Globus pallidus (tissue), 1 donor: ENCODE results near the gene MECR.

Source experiments
- DNase-seq: peaks from one replicate; pipeline ENCODE4 v3.0.0-alpha.2; 2015; ENCODE audit warnings: low spot score

MECR gene, protein sequence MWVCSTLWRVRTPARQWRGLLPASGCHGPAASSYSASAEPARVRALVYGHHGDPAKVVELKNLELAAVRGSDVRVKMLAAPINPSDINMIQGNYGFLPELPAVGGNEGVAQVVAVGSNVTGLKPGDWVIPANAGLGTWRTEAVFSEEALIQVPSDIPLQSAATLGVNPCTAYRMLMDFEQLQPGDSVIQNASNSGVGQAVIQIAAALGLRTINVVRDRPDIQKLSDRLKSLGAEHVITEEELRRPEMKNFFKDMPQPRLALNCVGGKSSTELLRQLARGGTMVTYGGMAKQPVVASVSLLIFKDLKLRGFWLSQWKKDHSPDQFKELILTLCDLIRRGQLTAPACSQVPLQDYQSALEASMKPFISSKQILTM

GRCh38 chr1:29230553-29231378 lies at the start of gene MECR:
MECR (minus strand) TSS chr1:29230934; CDS start chr1:29230906, 28 bp downstream.
- DNase-seq = peak; percentile 88

DNA sequence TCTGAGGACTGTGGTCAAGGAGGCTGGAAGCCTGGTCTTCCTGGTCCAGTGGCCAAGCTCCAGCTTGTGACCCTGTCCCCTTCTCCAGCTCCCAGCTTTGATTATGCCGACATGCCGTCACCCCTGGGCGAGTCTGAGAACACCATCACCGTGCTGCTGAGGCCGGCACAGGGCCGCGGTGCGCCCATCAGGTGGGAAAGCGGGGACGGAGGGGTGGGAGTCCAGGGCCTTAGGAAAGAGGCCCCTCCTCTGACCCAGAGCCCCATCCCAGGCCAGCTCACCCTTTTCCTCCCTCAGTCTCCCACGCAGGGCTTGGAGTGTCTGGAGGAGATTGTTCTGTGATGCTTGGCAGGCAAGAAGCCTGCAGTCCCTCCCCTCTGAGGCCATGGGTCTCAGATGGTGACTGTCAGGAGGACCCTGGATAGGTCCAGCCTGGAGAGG lies 49.2 kb upstream of the MECR start:
- DNase-seq = no peak

- no peak for DNase-seq
Measured at GRCh38 chr1:29279406-29279805, 48.7 kb upstream of the MECR start.

DNA sequence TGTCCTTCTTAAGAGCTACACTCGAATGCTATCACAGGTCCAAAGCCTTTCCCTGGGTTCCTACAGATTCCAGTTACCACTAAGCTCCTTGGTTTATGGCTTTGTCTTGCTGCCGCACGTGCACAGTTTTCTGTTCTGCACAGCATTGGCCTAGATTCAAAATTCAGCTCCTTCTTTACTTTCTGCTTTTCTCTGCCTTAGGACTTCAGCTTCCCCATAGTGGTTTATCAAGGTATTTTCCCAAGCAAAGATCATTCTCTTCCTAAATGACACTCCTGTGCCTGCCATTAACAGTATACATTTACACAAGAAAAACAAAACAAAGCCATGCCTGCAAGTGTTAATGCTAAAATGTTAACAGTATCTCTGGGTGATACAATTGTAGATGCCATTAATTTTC lies 47.4 kb upstream of the MECR start:
- no peak for DNase-seq

DNA sequence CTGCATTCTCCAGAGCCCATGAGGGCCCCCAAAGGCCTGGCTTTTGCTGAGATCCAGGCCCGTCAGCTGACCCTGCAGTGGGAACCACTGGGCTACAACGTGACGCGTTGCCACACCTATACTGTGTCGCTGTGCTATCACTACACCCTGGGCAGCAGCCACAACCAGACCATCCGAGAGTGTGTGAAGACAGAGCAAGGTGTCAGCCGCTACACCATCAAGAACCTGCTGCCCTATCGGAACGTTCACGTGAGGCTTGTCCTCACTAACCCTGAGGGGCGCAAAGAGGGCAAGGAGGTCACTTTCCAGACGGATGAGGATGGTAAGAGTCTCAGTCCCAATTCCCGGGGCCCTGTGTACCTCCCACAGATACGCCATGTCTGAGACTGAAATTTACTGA lies 44.7 kb upstream of the MECR start:
- no peak for DNase-seq

- no peak for DNase-seq
Measured at GRCh38 chr1:29272147-29272907, 41.6 kb upstream of the MECR start.

GRCh38 chr1:29271724-29272123 lies 41.0 kb upstream of the MECR start:
- DNase-seq = no peak

- DNase-seq = no peak
Measured at GRCh38 chr1:29270929-29271521, 40.3 kb upstream of the MECR start.

- peak; percentile 85 for DNase-seq
Measured at GRCh38 chr1:29269382-29269781, 38.6 kb upstream of the MECR start.

GRCh38 chr1:29267321-29268070 lies 36.8 kb upstream of the MECR start:
- DNase-seq = no peak

GRCh38 chr1:29266912-29267311 lies 36.2 kb upstream of the MECR start:
- no peak for DNase-seq

- DNase-seq = no peak
Measured at GRCh38 chr1:29264773-29265389, 34.1 kb upstream of the MECR start.

GRCh38 chr1:29260531-29260930 lies 29.8 kb upstream of the MECR start:
- DNase-seq = no peak

- DNase-seq = no peak
Measured at GRCh38 chr1:29259802-29260441, 29.2 kb upstream of the MECR start.

- DNase-seq = no peak
Measured at GRCh38 chr1:29258976-29259801, 28.5 kb upstream of the MECR start.

- DNase-seq = no peak
Measured at GRCh38 chr1:29258189-29258975, 27.6 kb upstream of the MECR start.

- DNase-seq = no peak
Measured at GRCh38 chr1:29256979-29257804, 26.5 kb upstream of the MECR start.

GRCh38 chr1:29256394-29256793 lies 25.7 kb upstream of the MECR start:
- DNase-seq = no peak
